HEK293 (cell line): ENCODE measurements around the gene MYCBPAP.

Experiments used
- CTCF ChIA-PET: fragments of 350-600 bp; formaldehyde crosslinking; extraction: SDS; loops from one replicate; lab custom pipeline; 2021; ENCODE audit warnings: antibody characterized with exemption; lab: Yijun Ruan, JAX
- POLR2A ChIA-PET: fragments of 300-600 bp; formaldehyde crosslinking; extraction: SDS; loops from one replicate; lab custom pipeline; 2020; ENCODE audit warnings: antibody characterized with exemption, inconsistent platforms; lab: Yijun Ruan, JAX
- H3K27ac ChIP-seq: fragments of 200-500 bp; sonication (Bioruptor generic); 2 replicates; pipeline ENCODE4 v1.5.1; 2014; ENCODE audit warnings: low read depth, low read length, control low read depth, inconsistent platforms; ENCODE audit errors: extremely low read depth
- H3K36me3 ChIP-seq, 2 experiments: fragments of 200-500 bp in 1 of 2; sonication (Bioruptor generic) in 1 of 2; 1 replicate in 1 of 2; 2 replicates in 1 of 2; pipeline ENCODE4 v1.5.1; 2014 to 2017; ENCODE audit warnings: inconsistent platforms in 2 of 2, low read length in 2 of 2; ENCODE audit not compliant: control insufficient read depth in 2 of 2, insufficient read depth in 1 of 2
- H3K4me1 ChIP-seq: fragments of 200-500 bp; sonication (Bioruptor generic); 2 replicates; pipeline ENCODE4 v1.5.1; 2014; ENCODE audit warnings: mild to moderate bottlenecking, low read length, inconsistent platforms; ENCODE audit not compliant: control insufficient read depth, insufficient read depth
- H3K4me3 ChIP-seq: 2 replicates; pipeline ENCODE4 v1.5.1; 2011; ENCODE audit warnings: low read depth, mild to moderate bottlenecking, control low read depth, low read length, moderate library complexity
- H3K9me3 ChIP-seq: fragments of 200-500 bp; sonication (Bioruptor generic); 2 replicates; pipeline ENCODE4 v1.5.1; 2014; ENCODE audit warnings: low read depth, low read length, inconsistent platforms; ENCODE audit not compliant: control insufficient read depth, insufficient read depth
- KLF7 ChIP-seq: fragments of 450-650 bp; formaldehyde crosslinking; IDR thresholded peaks from 2 replicates; pipeline ENCODE4 v1.5.1; 2016; ENCODE audit warnings: missing biosample characterization, missing genetic modification characterization, borderline replicate concordance
- ZBTB1 ChIP-seq: fragments of 450-650 bp; formaldehyde crosslinking; IDR thresholded peaks from 2 replicates; pipeline ENCODE4 v1.5.1; 2016; ENCODE audit warnings: missing biosample characterization, missing genetic modification characterization
- ZFP69B ChIP-seq: fragments of 450-650 bp; formaldehyde crosslinking; IDR thresholded peaks from 2 replicates; pipeline ENCODE4 v1.5.1; 2016; ENCODE audit warnings: missing biosample characterization, missing genetic modification characterization
- ZIC2 ChIP-seq: fragments of 450-650 bp; formaldehyde crosslinking; IDR thresholded peaks from 2 replicates; pipeline ENCODE4 v1.5.1; 2016; ENCODE audit warnings: missing biosample characterization, missing genetic modification characterization
- ZNF335 ChIP-seq: fragments of 450-650 bp; formaldehyde crosslinking; conservative IDR thresholded peaks from 2 replicates; pipeline ENCODE4 v1.5.1; 2016; ENCODE audit warnings: missing biosample characterization, missing genetic modification characterization
- ZNF391 ChIP-seq: fragments of 450-650 bp; formaldehyde crosslinking; IDR thresholded peaks from 2 replicates; pipeline ENCODE4 v1.5.1; 2016; ENCODE audit warnings: low read depth, missing biosample characterization, missing genetic modification characterization, borderline replicate concordance
- ZNF510 ChIP-seq: fragments of 450-650 bp; formaldehyde crosslinking; IDR thresholded peaks from 2 replicates; pipeline ENCODE4 v1.5.1; 2018; ENCODE audit warnings: mild to moderate bottlenecking, missing genetic modification characterization, missing biosample characterization; ENCODE audit not compliant: insufficient replicate concordance
- ZNF792 ChIP-seq: fragments of 450-650 bp; formaldehyde crosslinking; IDR thresholded peaks from 2 replicates; pipeline ENCODE4 v1.5.1; 2016; ENCODE audit warnings: missing biosample characterization, missing genetic modification characterization
- TF ChIP-seq, protein P1 (sequence below): fragments of 450-650 bp; formaldehyde crosslinking; IDR thresholded peaks from 2 replicates; pipeline ENCODE4 v1.5.1; 2016; ENCODE audit warnings: missing biosample characterization, missing genetic modification characterization, borderline replicate concordance
- TF ChIP-seq, protein P2 (sequence below): fragments of 450-650 bp; formaldehyde crosslinking; IDR thresholded peaks from 2 replicates; pipeline ENCODE4 v1.5.1; 2017; ENCODE audit warnings: missing biosample characterization, missing genetic modification characterization
- TF ChIP-seq, protein P3 (sequence below): IDR thresholded peaks from 2 replicates; pipeline ENCODE4 v1.6.1; 2011; ENCODE audit warnings: mild to moderate bottlenecking, low read depth, low read length, borderline replicate concordance
- TF ChIP-seq, protein P4 (sequence below): fragments of 450-650 bp; IDR thresholded peaks from 2 replicates; pipeline ENCODE4 v1.5.1; 2018; ENCODE audit warnings: missing biosample characterization, missing genetic modification characterization

Gene MYCBPAP

DNA sequence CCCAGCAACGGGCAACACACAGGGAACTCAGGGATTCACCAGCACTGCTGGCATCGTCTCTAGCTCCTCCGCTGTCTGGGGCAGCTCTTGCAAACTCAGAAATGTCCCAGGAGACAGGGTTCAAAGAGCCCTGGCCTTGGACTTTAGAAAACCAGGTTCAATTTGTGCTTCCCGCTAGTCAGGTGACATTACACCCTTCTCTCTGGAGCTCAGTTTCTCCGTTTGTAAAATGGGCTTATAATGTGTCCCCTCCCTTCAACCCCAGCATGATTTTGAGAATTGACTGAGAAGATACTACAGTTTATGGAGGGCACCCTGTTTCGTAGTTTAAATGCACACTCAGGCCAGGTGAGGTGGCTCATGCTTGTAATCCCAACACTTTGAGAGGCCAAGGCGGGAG is 1.9 kb upstream of the MYCBPAP start (continued):
- TF ChIP-seq, protein P1, sequence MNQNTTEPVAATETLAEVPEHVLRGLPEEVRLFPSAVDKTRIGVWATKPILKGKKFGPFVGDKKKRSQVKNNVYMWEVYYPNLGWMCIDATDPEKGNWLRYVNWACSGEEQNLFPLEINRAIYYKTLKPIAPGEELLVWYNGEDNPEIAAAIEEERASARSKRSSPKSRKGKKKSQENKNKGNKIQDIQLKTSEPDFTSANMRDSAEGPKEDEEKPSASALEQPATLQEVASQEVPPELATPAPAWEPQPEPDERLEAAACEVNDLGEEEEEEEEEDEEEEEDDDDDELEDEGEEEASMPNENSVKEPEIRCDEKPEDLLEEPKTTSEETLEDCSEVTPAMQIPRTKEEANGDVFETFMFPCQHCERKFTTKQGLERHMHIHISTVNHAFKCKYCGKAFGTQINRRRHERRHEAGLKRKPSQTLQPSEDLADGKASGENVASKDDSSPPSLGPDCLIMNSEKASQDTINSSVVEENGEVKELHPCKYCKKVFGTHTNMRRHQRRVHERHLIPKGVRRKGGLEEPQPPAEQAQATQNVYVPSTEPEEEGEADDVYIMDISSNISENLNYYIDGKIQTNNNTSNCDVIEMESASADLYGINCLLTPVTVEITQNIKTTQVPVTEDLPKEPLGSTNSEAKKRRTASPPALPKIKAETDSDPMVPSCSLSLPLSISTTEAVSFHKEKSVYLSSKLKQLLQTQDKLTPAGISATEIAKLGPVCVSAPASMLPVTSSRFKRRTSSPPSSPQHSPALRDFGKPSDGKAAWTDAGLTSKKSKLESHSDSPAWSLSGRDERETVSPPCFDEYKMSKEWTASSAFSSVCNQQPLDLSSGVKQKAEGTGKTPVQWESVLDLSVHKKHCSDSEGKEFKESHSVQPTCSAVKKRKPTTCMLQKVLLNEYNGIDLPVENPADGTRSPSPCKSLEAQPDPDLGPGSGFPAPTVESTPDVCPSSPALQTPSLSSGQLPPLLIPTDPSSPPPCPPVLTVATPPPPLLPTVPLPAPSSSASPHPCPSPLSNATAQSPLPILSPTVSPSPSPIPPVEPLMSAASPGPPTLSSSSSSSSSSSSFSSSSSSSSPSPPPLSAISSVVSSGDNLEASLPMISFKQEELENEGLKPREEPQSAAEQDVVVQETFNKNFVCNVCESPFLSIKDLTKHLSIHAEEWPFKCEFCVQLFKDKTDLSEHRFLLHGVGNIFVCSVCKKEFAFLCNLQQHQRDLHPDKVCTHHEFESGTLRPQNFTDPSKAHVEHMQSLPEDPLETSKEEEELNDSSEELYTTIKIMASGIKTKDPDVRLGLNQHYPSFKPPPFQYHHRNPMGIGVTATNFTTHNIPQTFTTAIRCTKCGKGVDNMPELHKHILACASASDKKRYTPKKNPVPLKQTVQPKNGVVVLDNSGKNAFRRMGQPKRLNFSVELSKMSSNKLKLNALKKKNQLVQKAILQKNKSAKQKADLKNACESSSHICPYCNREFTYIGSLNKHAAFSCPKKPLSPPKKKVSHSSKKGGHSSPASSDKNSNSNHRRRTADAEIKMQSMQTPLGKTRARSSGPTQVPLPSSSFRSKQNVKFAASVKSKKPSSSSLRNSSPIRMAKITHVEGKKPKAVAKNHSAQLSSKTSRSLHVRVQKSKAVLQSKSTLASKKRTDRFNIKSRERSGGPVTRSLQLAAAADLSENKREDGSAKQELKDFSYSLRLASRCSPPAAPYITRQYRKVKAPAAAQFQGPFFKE, result no peak
- no peak for TF ChIP-seq ZIC2 (tag by site-specific recombination)
- TF ChIP-seq ZNF391, result no peak
- no peak for TF ChIP-seq ZNF335
- no peak for TF ChIP-seq ZFP69B (tag by site-specific recombination)
- TF ChIP-seq ZNF510 (tag by site-specific recombination), result no peak
- no peak for TF ChIP-seq KLF7
- TF ChIP-seq ZBTB1 (tag by site-specific recombination), result no peak
- TF ChIP-seq ZNF792 (tag by site-specific recombination), result no peak
- TF ChIP-seq, protein P2, sequence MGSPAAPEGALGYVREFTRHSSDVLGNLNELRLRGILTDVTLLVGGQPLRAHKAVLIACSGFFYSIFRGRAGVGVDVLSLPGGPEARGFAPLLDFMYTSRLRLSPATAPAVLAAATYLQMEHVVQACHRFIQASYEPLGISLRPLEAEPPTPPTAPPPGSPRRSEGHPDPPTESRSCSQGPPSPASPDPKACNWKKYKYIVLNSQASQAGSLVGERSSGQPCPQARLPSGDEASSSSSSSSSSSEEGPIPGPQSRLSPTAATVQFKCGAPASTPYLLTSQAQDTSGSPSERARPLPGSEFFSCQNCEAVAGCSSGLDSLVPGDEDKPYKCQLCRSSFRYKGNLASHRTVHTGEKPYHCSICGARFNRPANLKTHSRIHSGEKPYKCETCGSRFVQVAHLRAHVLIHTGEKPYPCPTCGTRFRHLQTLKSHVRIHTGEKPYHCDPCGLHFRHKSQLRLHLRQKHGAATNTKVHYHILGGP (tag by site-specific recombination), result no peak
- TF ChIP-seq, all 188 proteins: peak for 0

DNA sequence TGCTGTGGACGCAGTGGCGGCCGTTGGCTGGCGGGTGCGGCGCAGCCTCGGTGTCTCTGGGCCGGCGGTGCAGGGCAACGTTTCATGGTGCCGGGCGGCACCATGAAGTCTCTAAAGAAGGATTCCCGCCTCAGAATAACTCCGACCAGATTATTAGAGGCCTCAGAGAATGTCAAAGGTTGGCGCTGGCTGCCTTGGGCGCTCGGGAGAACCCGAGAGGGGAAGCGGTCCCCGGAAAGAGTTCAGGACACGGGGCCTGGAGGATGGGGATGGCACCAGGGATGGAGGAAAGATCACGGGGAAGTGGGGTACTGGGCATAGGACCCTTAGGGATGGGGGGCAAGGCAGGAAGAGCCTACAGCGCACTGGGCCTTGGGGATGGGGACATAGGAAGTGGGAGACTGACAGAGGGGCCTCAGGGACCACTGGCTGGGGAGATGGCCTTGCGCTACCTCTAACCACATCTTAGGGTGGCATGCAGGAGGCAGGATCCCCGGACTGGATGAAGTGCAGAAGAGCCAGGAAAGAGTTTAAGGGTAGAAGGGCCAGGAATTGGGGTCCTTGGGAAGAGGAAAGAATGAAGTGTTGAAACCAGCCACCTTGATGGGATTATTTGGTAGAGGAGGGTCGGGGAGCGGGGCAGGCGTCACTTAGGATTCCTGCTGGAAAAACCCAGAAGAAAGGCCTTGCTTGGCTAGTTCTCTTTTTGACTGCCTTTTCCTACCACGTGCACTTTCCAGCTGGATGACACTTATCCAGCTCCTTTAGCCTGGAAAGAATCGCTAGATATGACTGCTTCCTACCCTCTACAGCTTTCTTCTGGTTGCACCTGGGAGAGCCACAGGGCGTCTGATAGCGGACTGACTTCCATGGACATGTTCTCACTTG is 578 bp downstream of the MYCBPAP start:
- Histone ChIP-seq H3K4me3 (no peak overlapping the region; the same call in 1 of the 2 replicates), H3K36me3 (no peaks in the 10 kb centered on the region), H3K27ac (no peak overlapping the region), H3K4me1 (no peaks in the 10 kb centered on the region)
- ChIA-PET POLR2A (interaction anchor here (0.6 to 1.1 kb wide), 2 partner anchors 13 to 428 kb away, joined by 3 read pairs; no protein-coding TSS in a partner anchor), CTCF (interaction anchor here (0.6 to 1.8 kb wide), 2 partner anchors 8 to 147 kb away, joined by 3 to 9 read pairs; no protein-coding TSS in a partner anchor)
- no peak for TF ChIP-seq ZFP69B (tag by site-specific recombination)
- TF ChIP-seq, protein P3, sequence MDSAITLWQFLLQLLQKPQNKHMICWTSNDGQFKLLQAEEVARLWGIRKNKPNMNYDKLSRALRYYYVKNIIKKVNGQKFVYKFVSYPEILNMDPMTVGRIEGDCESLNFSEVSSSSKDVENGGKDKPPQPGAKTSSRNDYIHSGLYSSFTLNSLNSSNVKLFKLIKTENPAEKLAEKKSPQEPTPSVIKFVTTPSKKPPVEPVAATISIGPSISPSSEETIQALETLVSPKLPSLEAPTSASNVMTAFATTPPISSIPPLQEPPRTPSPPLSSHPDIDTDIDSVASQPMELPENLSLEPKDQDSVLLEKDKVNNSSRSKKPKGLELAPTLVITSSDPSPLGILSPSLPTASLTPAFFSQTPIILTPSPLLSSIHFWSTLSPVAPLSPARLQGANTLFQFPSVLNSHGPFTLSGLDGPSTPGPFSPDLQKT, result no peak
- TF ChIP-seq, protein P4, sequence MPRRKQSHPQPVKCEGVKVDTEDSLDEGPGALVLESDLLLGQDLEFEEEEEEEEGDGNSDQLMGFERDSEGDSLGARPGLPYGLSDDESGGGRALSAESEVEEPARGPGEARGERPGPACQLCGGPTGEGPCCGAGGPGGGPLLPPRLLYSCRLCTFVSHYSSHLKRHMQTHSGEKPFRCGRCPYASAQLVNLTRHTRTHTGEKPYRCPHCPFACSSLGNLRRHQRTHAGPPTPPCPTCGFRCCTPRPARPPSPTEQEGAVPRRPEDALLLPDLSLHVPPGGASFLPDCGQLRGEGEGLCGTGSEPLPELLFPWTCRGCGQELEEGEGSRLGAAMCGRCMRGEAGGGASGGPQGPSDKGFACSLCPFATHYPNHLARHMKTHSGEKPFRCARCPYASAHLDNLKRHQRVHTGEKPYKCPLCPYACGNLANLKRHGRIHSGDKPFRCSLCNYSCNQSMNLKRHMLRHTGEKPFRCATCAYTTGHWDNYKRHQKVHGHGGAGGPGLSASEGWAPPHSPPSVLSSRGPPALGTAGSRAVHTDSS (tag by site-specific recombination), result no peak
- TF ChIP-seq, all 188 proteins: peak for 0
- no peaks in the 10 kb centered on the region for H3K9me3 ChIP-seq
